IMR-90 (cell line): ENCODE measurements around the gene UBE2J1. TPM values are rescaled to one million over a fixed set of nuclear protein-coding genes. Genes with fewer than 3 reads are reported as not detected.

Experiments
- ATAC-seq: fragments of 200-7000 bp; cut with Tn5 transposase; 2 replicates; pipeline ENCODE4 v1.9.1; 2020; ENCODE audit warnings: low read depth, mild to moderate bottlenecking, moderate library complexity
- BruUV-seq: library from RNA; stranded (reverse); fragments of 400-500 nt; replicated peaks from 2 replicates; lab custom pipeline; 2021; lab: Mats Ljungman, UMichigan
- CTCF ChIA-PET: fragments of 300-600 bp; formaldehyde crosslinking; extraction: SDS; loops from one replicate; lab custom pipeline; 2021; ENCODE audit warnings: antibody characterized with exemption; lab: Yijun Ruan, JAX
- POLR2A ChIA-PET: fragments of 300-600 bp; sonication (Branson Sonifier 250); formaldehyde crosslinking; loops from one replicate; lab custom pipeline; 2022; ENCODE audit warnings: antibody characterized with exemption; ENCODE audit not compliant: unreplicated experiment; lab: Charles Lee
- DNase-seq: peaks from one replicate; pipeline ENCODE4 v3.0.0; 2013
- H2AFZ ChIP-seq: replicated peaks from 2 replicates; pipeline ENCODE3; 2013; ENCODE audit warnings: low read length, mild to moderate bottlenecking; ENCODE audit not compliant: poor library complexity
- H2AK5ac ChIP-seq: 2 replicates; pipeline ENCODE4 v1.6.1; 2013; ENCODE audit warnings: low read depth, low read length, inconsistent platforms
- H2AK9ac ChIP-seq: replicated peaks from 2 replicates; pipeline ENCODE3; 2013; ENCODE audit warnings: mild to moderate bottlenecking, low read depth, low read length, moderate library complexity; ENCODE audit not compliant: poor library complexity
- H2BK120ac ChIP-seq: 2 replicates; pipeline ENCODE4 v1.6.1; 2013; ENCODE audit warnings: low read depth, low read length, inconsistent platforms
- H2BK15ac ChIP-seq: 3 replicates; pipeline ENCODE4 v1.6.1; 2013; ENCODE audit warnings: low read depth, low read length, inconsistent platforms
- H2BK20ac ChIP-seq: 2 replicates; pipeline ENCODE4 v1.6.1; 2013; ENCODE audit warnings: low read depth, mild to moderate bottlenecking, inconsistent platforms, low read length, moderate library complexity
- H2BK5ac ChIP-seq: 2 replicates; pipeline ENCODE4 v1.6.1; 2013; ENCODE audit warnings: mild to moderate bottlenecking, low read depth, low read length, inconsistent platforms; ENCODE audit not compliant: poor library complexity, severe bottlenecking
- H3K14ac ChIP-seq: replicated peaks from 2 replicates; pipeline ENCODE4 v1.6.1; 2013; ENCODE audit warnings: low read depth, low read length, inconsistent platforms
- H3K18ac ChIP-seq: 2 replicates; pipeline ENCODE4 v1.6.1; 2013; ENCODE audit warnings: low read depth, low read length, control low read depth
- H3K23ac ChIP-seq: 2 replicates; pipeline ENCODE4 v1.6.1; 2013; ENCODE audit warnings: low read depth, low read length, inconsistent platforms
- H3K27ac ChIP-seq: 2 replicates; pipeline ENCODE4 v1.5.1; 2013; ENCODE audit warnings: mild to moderate bottlenecking, control low read depth, low read length; ENCODE audit not compliant: insufficient read depth
- H3K27me3 ChIP-seq: 2 replicates; pipeline ENCODE4 v1.6.1; 2013; ENCODE audit warnings: low read length; ENCODE audit not compliant: control insufficient read depth, insufficient read depth
- H3K36me3 ChIP-seq: 2 replicates; pipeline ENCODE4 v1.6.1; 2013; ENCODE audit warnings: low read length, mixed read lengths; ENCODE audit not compliant: control insufficient read depth, insufficient read depth
- H3K4ac ChIP-seq: 2 replicates; pipeline ENCODE4 v1.6.1; 2013; ENCODE audit warnings: low read depth, low read length, inconsistent platforms
- H3K4me1 ChIP-seq: 2 replicates; pipeline ENCODE4 v1.6.1; 2013; ENCODE audit warnings: low read length, mixed read lengths; ENCODE audit not compliant: control insufficient read depth, insufficient read depth
- H3K4me2 ChIP-seq: 2 replicates; pipeline ENCODE4 v1.6.1; 2013; ENCODE audit warnings: low read depth, mild to moderate bottlenecking, control low read depth, low read length, moderate library complexity
- H3K4me3 ChIP-seq: 2 replicates; pipeline ENCODE4 v1.5.1; 2013; ENCODE audit warnings: low read depth, mild to moderate bottlenecking, control low read depth, low read length, moderate library complexity; ENCODE audit not compliant: insufficient read depth
- H3K56ac ChIP-seq: 2 replicates; pipeline ENCODE4 v1.6.1; 2013; ENCODE audit warnings: low read length, inconsistent platforms; ENCODE audit not compliant: insufficient read depth; ENCODE audit errors: extremely low read depth
- H3K79me1 ChIP-seq, 2 experiments: 2 replicates each; pipeline ENCODE4 v1.6.1; 2013; ENCODE audit warnings: low read length in 2 of 2, inconsistent platforms in 1 of 2, low read depth in 1 of 2
- H3K9ac ChIP-seq: 2 replicates; pipeline ENCODE4 v1.6.1; 2013; ENCODE audit warnings: low read depth, low read length, control low read depth
- H3K9me1 ChIP-seq: 2 replicates; pipeline ENCODE4 v1.6.1; 2013; ENCODE audit warnings: low read length, inconsistent platforms; ENCODE audit not compliant: insufficient read depth
- H3K9me3 ChIP-seq: 2 replicates; pipeline ENCODE4 v1.6.1; 2013; ENCODE audit warnings: low read length; ENCODE audit not compliant: control insufficient read depth, insufficient read depth
- H4K20me1 ChIP-seq: 2 replicates; pipeline ENCODE4 v1.6.1; 2013; ENCODE audit warnings: low read length, inconsistent platforms; ENCODE audit not compliant: insufficient read depth
- H4K5ac ChIP-seq: 2 replicates; pipeline ENCODE4 v1.6.1; 2013; ENCODE audit warnings: mild to moderate bottlenecking, low read depth, low read length, control low read depth
- H4K8ac ChIP-seq, 2 experiments: 2 replicates each; pipeline ENCODE4 v1.6.1; 2013; ENCODE audit warnings: low read depth in 2 of 2, low read length in 2 of 2, control low read depth in 1 of 2, inconsistent platforms in 1 of 2
- H4K91ac ChIP-seq: 2 replicates; pipeline ENCODE4 v1.6.1; 2013; ENCODE audit warnings: low read depth, low read length, inconsistent platforms; ENCODE audit not compliant: insufficient read depth
- BHLHE40 ChIP-seq: fragments of 150-350 bp; IDR thresholded peaks from 2 replicates; pipeline ENCODE4 v1.6.1; 2016; ENCODE audit warnings: mild to moderate bottlenecking, low read depth, low read length
- CEBPB ChIP-seq: IDR thresholded peaks from 2 replicates; pipeline ENCODE4 v1.6.1; 2012; ENCODE audit warnings: low read depth, low read length, improper control_type of control experiment
- CHD1 ChIP-seq: IDR thresholded peaks from 2 replicates; pipeline ENCODE4 v1.6.1; 2012; ENCODE audit warnings: low read depth, low read length, improper control_type of control experiment
- CTCF ChIP-seq: conservative IDR thresholded peaks from 2 replicates; pipeline ENCODE4 v1.5.1; 2012; ENCODE audit warnings: mild to moderate bottlenecking, low read depth, low read length, improper control_type of control experiment
- FOS ChIP-seq: fragments of 150-350 bp; IDR thresholded peaks from 2 replicates; pipeline ENCODE4 v1.6.1; 2016; ENCODE audit warnings: low read depth, low read length
- MAFK ChIP-seq: IDR thresholded peaks from 2 replicates; pipeline ENCODE4 v1.6.1; 2012; ENCODE audit warnings: low read depth, low read length, improper control_type of control experiment
- MAZ ChIP-seq: IDR thresholded peaks from 2 replicates; pipeline ENCODE4 v1.6.1; 2012; ENCODE audit warnings: low read depth, mild to moderate bottlenecking, low read length, improper control_type of control experiment, moderate library complexity, borderline replicate concordance
- MXI1 ChIP-seq: IDR thresholded peaks from 2 replicates; pipeline ENCODE4 v1.6.1; 2012; ENCODE audit warnings: low read depth, mild to moderate bottlenecking, low read length, moderate library complexity, borderline replicate concordance
- NFE2L2 ChIP-seq: fragments of 150-350 bp; IDR thresholded peaks from 2 replicates; pipeline ENCODE4 v1.6.1; 2016; ENCODE audit warnings: low read depth, mild to moderate bottlenecking, low read length
- POLR2A ChIP-seq: IDR thresholded peaks from 2 replicates; pipeline ENCODE4 v1.6.1; 2012; ENCODE audit warnings: mild to moderate bottlenecking, low read depth, low read length
- RAD21 ChIP-seq: IDR thresholded peaks from 2 replicates; pipeline ENCODE4 v1.6.1; 2012; ENCODE audit warnings: low read length, improper control_type of control experiment
- RFX5 ChIP-seq: IDR thresholded peaks from 2 replicates; pipeline ENCODE4 v1.8.0; 2012; ENCODE audit warnings: low read depth, mild to moderate bottlenecking, low read length, moderate library complexity
- SMC3 ChIP-seq: fragments of 150-350 bp; IDR thresholded peaks from 2 replicates; pipeline ENCODE4 v1.6.1; 2016; ENCODE audit warnings: low read depth, mild to moderate bottlenecking, antibody characterized with exemption, low read length, moderate library complexity
- WGBS, 2 experiments: methylation state at CpG; one replicate each; pipeline versions ENCODE4 v1.1.5 to v1.1.7; 2013; ENCODE audit warnings: missing lambda C conversion rate in 2 of 2; ENCODE audit not compliant: insufficient read length in 1 of 2; ENCODE audit errors: extremely low coverage in 2 of 2; 5-methylcytosine and 5-hydroxymethylcytosine counted together
- dilution Hi-C: fragments of 300-500 bp; cut with HindIII; formaldehyde crosslinking; loops from one replicate; pipeline ENCODE4 v1.14.3; 2018; ENCODE audit warnings: low sequenced_read_pairs; ENCODE audit not compliant: unreplicated experiment
- in situ Hi-C: fragments of 300-500 bp; cut with MboI; formaldehyde crosslinking; loops from 3 replicates; pipeline ENCODE4 v1.14.3; 2019; ENCODE audit warnings: low sequenced_read_pairs, inconsistent platforms, mixed read lengths
- intact Hi-C: fragments of 100-400 bp; cut with micrococcal nuclease; formaldehyde crosslinking; loops from 2 replicates; pipeline ENCODE4 v1.10.0; 2022
- polyA plus RNA-seq, 3 experiments: library from polyadenylated mRNA; depleted of rRNA; stranded (reverse); fragments of >200 nt; gene quantifications; 2 replicates each; pipeline ENCODE4 v1.2.3, GENCODE V29; 2012; ENCODE audit warnings: low replicate concordance in 1 of 3
- total RNA-seq: library from RNA; depleted of rRNA; stranded (reverse); fragments of >200 nt; gene quantifications from 2 replicates; pipeline ENCODE4 v1.2.3, GENCODE V29; 2012
- TF ChIP-seq, protein P1 (sequence below): fragments of 150-350 bp; IDR thresholded peaks from 2 replicates; pipeline ENCODE4 v1.6.1; 2017; ENCODE audit warnings: mild to moderate bottlenecking, antibody characterized with exemption, low read length, low read depth
- TF ChIP-seq, protein P2 (sequence below): fragments of 150-350 bp; IDR thresholded peaks from 2 replicates; pipeline ENCODE4 v1.6.1; 2016; ENCODE audit warnings: low read depth, mild to moderate bottlenecking, low read length, moderate library complexity, borderline replicate concordance

UBE2J1 gene
- total and polyA plus RNA-seq, 2 of the 4 experiments (the other 2 are of a cell fraction) = 20.9 to 35.3 TPM

DNA sequence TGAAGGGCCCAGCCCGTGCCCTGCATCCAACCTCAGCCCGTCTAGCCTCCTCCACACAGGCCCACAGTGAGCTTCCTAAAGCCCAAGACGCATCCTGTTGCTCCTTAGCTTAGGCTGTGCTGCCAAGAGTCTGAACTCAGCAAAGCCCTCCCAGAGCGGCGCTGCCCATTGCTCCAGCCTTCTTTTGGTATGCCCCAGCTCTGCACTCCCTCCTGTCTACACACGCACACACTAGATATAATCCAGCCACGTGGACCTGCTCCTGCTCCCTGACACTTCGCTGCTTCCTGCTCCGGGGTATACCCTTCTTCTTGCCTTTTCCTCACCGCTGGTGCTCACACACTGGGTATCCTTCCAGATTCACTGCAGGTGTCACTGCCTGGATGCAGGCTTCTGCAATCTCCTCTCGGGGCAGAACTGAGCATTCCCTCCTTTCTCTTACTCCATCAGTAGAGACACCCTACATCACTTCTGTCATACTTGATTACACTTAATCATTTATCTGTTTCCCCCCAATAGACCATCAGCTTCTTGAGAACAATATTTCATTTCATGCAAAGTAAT lies 61.2 kb downstream of the UBE2J1 start:
- H3K27me3 ChIP-seq = peaks cover 33% of the 10 kb centered on the region
- no peak overlapping the region for H2BK20ac ChIP-seq
- no peak overlapping the region for H4K91ac ChIP-seq
- no peak overlapping the region for H4K5ac ChIP-seq
- H3K79me1 ChIP-seq = no peaks in the 10 kb centered on the region
- H2AK9ac ChIP-seq = no peak overlapping the region
- no peaks in the 10 kb centered on the region for H3K9me3 ChIP-seq
- H3K14ac ChIP-seq = no peak overlapping the region
- intact Hi-C loops (no loop called here), dilution Hi-C loops (no loop called here), in situ Hi-C loops (no loop called here)
- no peak overlapping the region for H3K9ac ChIP-seq
- H2AFZ ChIP-seq = no peak overlapping the region
- H3K4me3 ChIP-seq = no peak overlapping the region
- no peak overlapping the region for H2BK15ac ChIP-seq
- 82% methylated on average over 5 of the region's 11 CpGs; no CpG with 5 or more reads in 1 of the 2 experiments for WGBS, 2 experiments
- no peak for ATAC-seq
- no peak overlapping the region for H3K27ac ChIP-seq
- H3K18ac ChIP-seq = no peak overlapping the region
- H3K4me2 ChIP-seq = no peak overlapping the region
- no peaks in the 10 kb centered on the region for H3K9me1 ChIP-seq
- POLR2A ChIA-PET = no interaction called here
- CTCF ChIA-PET = no interaction called here
- no peaks in the 10 kb centered on the region for H3K4me1 ChIP-seq
- no peak overlapping the region for H3K4ac ChIP-seq
- no peak overlapping the region for H2BK120ac ChIP-seq
- no peak for DNase-seq
- no peak for TF ChIP-seq MXI1
- TF ChIP-seq, protein P1, sequence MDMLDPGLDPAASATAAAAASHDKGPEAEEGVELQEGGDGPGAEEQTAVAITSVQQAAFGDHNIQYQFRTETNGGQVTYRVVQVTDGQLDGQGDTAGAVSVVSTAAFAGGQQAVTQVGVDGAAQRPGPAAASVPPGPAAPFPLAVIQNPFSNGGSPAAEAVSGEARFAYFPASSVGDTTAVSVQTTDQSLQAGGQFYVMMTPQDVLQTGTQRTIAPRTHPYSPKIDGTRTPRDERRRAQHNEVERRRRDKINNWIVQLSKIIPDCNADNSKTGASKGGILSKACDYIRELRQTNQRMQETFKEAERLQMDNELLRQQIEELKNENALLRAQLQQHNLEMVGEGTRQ = no peak
- TF ChIP-seq BHLHE40 = no peak
- no peak for TF ChIP-seq NFE2L2
- TF ChIP-seq MAFK = no peak
- no peak for TF ChIP-seq MAZ
- no peak for TF ChIP-seq SMC3
- TF ChIP-seq FOS = no peak
- no peak for TF ChIP-seq CEBPB
- TF ChIP-seq, protein P2, sequence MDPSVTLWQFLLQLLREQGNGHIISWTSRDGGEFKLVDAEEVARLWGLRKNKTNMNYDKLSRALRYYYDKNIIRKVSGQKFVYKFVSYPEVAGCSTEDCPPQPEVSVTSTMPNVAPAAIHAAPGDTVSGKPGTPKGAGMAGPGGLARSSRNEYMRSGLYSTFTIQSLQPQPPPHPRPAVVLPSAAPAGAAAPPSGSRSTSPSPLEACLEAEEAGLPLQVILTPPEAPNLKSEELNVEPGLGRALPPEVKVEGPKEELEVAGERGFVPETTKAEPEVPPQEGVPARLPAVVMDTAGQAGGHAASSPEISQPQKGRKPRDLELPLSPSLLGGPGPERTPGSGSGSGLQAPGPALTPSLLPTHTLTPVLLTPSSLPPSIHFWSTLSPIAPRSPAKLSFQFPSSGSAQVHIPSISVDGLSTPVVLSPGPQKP = no peak
- TF ChIP-seq CHD1 = no peak
- no peak for TF ChIP-seq POLR2A
- no peak for TF ChIP-seq CTCF
- TF ChIP-seq RFX5 = no peak
- no peak for TF ChIP-seq RAD21
- no peak overlapping the region for H3K23ac ChIP-seq
- no peaks in the 10 kb centered on the region for H4K20me1 ChIP-seq
- H2BK5ac ChIP-seq = no peak overlapping the region
- H3K36me3 ChIP-seq = no peaks in the 10 kb centered on the region
- H2AK5ac ChIP-seq = no peak overlapping the region
- BruUV-seq = no TSS peak
- no peak overlapping the region for H3K56ac ChIP-seq
- H4K8ac ChIP-seq = no peak overlapping the region
